Erythroblast (primary cell): ENCODE data around the gene FLT4.
"Not testable (repeated sequence)": the region's sequence is repeated elsewhere in the genome, so short reads cannot be mapped to it uniquely, and the experiment has no call there.

Experiments used
- GATA1 ChIP-seq: IDR thresholded peaks from 2 replicates; pipeline ENCODE4 v1.6.1; 2011; ENCODE audit warnings: low read depth, mild to moderate bottlenecking, control low read depth, low read length, moderate library complexity
- POLR2A ChIP-seq: IDR thresholded peaks from 2 replicates; pipeline ENCODE4 v1.6.1; 2011; ENCODE audit warnings: mild to moderate bottlenecking, low read length

GRCh38 chr5:180686799-180687198 lies 37.4 kb upstream of the FLT4 start:
- not testable (repeated sequence) for TF ChIP-seq POLR2A, GATA1
